IPS-18c (cell line): Measurements from ENCODE around the gene LRMDA.

Experiments
- H3K4me3 ChIP-seq: 2 replicates; pipeline ENCODE4 v1.7.0; 2013; ENCODE audit warnings: low read depth, mild to moderate bottlenecking, low read length, moderate library complexity; ENCODE audit not compliant: insufficient read depth
- H3K9me3 ChIP-seq: one replicate; pipeline ENCODE4 v1.6.1; 2013; ENCODE audit warnings: mild to moderate bottlenecking, low read length, moderate library complexity; ENCODE audit not compliant: control insufficient read depth, insufficient read depth

The LRMDA gene

DNA sequence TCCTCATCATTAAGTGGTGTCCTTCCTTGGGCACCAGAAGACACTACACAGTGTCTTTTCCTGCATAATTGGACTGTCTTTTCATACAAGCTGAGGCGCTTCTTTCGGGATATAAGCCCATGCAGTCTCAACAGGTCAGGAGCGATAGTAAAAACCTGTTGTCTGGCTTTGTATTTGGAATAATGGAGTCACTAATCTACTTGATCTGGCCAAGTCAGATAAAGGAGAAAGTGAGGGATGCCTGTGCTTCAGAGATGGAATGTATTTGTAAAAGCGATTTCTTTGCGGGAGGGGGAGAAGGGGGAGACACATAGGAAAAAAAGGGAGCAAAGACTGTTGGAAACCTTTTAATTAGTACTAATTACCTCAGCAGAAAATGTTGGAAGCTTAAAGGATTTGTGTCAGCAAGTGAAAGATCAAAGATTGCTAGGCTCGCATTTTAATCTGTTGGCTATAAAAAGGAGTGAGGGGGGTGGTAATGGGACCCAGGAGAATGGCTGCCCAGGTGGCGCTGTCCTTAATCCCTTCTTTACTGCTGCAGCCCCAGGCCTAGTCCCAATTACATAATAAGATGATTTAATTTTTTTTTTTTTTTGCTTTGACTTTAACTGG lies 581.4 kb downstream of the LRMDA start:
- H3K9me3 ChIP-seq: no peaks in the 10 kb centered on the region
- no peak overlapping the region for H3K4me3 ChIP-seq

DNA sequence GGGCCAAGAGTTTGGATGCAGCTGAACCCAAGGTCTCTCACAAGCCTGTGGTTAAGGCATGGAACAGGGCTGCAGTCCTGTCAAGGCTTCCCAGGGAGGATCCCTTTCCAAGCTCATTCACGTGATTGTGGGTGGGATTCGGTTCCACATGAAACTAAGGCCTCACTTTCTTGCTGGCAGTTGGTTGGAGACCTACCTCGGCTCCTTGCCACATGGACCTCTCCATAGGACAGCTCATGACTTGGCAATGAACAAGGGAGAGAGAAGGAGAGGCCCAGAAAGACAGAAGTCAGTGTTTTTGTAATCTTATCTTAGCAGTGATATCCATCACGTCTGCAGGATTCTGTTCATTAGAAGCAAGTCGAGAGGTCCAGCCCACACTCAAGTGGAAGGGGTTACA lies 583.8 kb downstream of the LRMDA start:
- Histone ChIP-seq H3K9me3 (no peaks in the 10 kb centered on the region), H3K4me3 (no peak overlapping the region)

DNA sequence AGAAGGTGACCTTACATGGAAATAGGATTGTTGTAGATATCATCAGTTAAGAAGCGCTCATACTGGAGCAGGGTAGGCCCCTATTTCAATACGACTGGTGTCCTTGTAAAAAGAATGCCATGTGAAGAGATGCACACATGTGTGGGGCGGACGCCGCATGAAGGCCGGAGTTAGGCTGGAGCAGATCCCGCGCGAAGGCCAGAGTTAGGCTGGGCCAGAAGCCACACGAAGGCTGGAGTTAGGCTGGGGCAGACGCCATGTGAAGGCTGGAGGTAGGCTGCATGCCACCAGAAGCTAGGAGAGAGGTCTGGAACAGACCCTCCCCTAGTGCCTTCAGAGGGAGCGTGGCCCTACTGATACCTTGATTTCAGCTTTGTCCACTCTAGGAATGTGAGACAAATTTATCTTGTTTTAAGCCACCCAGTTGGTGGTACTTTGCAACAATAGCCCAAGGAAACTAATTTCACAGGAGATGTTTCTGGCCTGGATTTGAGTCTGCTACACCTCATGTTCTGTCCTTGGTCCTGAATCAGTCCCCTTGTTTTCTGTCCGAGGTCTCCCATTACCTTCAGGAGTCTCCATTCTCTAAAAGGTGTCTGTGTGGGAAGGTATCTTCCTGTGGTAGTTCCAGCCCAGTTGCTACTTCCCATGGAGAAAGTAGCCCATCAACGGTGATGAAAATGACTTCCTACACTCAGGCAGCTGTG lies 585.8 kb downstream of the LRMDA start:
- H3K4me3 ChIP-seq: no peak overlapping the region

GRCh38 chr10:76017733-76018433 lies 586.5 kb downstream of the LRMDA start:
- H3K9me3 ChIP-seq: no peaks in the 10 kb centered on the region
- H3K4me3 ChIP-seq: no peak overlapping the region

More for the DNA sequence above, 585.8 kb downstream of the LRMDA start:
- no peaks in the 10 kb centered on the region for H3K9me3 ChIP-seq

DNA sequence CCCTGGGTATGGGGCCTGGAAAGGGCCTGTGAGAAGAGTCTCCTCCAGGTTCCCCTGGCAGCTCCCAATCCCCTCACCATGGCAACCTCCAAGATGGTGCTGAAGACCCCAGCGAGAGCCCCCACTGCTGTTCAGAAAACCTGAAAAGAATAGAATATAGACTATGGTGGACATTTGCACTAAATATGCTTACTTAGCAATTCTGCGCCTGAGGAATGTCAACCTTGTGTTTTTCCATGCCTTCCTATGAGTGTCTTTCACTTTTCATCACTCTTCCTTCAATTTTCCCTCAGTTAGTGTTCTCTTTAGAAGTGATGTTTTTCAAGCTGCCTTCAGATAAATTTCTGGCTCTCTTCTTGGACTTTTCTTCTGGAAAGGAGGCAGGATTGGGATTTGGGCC lies 589.2 kb downstream of the LRMDA start:
- Histone ChIP-seq H3K4me3 (no peak overlapping the region), H3K9me3 (no peaks in the 10 kb centered on the region)

DNA sequence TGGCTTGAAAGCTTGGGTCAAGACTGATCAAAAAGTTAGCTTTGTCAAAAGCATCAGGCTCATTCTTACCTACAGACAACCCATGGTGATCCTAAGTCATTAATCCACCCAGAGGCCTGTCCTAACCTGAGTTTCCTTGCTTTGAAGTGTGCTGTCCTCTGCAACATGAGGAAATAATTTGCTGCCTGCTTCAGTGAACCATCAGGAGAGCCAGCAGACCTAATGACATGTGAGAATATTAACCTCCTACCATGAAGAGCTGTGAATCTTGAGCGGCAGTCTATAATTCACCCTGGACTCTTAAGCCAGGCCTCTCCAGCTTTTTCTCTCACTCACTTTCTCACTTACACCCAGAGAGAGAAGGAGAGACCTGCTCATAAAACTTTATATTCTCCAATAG lies 590.0 kb downstream of the LRMDA start:
- H3K9me3 ChIP-seq: no peaks in the 10 kb centered on the region
- H3K4me3 ChIP-seq: no peak overlapping the region

DNA sequence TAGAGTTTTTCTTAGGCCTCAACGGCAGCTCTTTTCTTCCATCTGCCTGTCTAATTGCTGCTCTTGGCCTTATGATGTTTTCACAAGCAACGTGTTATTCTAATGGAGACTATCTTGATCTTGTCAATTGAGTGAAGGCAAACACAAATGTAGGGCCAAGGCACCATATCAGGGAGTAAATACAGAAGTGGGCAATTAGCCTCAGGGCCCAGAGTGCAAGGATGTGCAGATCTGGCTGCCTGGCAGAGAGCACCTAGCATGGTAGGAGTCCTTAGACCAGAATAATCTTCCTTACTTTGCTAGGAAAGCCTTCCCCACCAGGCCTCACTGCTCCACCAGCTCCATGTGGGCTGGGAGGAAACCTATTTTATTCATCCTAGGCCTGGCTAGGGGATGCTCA lies 590.9 kb downstream of the LRMDA start:
- H3K9me3 ChIP-seq: no peaks in the 10 kb centered on the region
- no peak overlapping the region for H3K4me3 ChIP-seq

DNA sequence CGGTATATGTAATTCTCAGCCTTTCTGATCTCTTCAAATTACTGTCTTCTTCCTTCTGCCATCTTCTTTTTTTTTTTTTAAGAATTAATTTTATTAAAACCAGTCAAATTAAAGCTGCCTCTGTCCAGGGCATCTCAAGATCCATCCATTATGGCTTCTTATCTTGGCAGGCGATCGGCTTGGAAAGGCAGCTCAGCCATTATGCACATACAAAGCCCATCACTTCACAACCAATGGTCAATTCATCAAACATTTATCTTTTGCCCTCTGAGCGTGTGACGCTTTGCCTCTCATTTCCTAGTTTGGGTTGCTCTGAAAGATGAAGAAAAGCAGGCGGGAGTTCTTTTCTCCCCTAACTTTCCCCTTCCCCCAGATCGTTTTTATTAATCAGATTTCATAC lies 591.6 kb downstream of the LRMDA start:
- H3K4me3 ChIP-seq: no peak overlapping the region
- no peaks in the 10 kb centered on the region for H3K9me3 ChIP-seq

DNA sequence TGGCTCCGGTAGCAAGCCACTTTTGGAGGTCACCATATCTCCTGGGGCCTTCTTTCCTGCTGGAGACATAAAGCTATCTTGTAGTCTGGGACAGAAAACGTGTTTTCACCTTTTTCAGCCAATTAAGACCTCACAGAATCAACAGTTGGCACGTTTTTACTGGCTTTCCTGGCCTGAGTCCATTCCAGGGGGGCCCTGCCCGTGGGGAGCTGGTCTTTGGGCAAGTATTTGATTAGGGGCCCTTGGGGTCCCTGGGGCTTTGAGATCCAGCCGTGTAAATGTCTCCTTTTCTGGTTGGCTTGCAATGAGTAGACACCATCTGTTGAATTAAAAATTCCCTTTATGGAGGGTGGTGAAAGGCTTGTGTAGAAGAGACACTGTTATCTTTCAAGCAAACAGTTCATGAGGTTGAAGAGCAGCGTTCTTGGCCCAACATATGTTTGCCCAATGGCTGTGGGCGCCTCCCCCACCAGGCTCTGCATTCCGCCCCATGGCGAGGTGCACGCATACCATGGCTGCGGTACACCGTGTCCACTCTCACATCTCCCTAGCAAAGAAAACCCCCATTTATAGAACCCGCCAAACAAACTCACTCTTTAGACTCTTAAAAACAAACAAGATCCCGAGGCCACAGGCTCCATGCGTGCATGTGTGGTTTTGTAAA lies 593.2 kb downstream of the LRMDA start:
- H3K9me3 ChIP-seq: no peaks in the 10 kb centered on the region
- H3K4me3 ChIP-seq: no peak overlapping the region

DNA sequence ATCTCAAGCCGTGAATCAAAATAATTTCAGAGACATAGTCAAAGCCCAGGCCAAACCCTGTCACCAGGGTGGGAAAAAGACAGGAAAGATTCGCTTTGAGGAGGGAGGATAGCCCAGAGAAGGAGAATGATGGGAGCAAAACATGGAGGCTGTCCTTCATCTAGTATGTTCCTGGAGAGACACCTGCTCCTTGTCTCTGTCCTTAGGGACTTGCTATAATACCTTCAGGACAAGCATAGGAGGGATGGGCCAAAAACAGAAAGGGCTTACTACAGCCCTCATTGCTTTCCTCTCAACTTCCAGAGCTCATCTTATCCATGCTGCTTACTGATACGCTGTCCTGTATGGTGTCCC lies 593.7 kb downstream of the LRMDA start:
- H3K4me3 ChIP-seq: no peak overlapping the region
- no peaks in the 10 kb centered on the region for H3K9me3 ChIP-seq

DNA sequence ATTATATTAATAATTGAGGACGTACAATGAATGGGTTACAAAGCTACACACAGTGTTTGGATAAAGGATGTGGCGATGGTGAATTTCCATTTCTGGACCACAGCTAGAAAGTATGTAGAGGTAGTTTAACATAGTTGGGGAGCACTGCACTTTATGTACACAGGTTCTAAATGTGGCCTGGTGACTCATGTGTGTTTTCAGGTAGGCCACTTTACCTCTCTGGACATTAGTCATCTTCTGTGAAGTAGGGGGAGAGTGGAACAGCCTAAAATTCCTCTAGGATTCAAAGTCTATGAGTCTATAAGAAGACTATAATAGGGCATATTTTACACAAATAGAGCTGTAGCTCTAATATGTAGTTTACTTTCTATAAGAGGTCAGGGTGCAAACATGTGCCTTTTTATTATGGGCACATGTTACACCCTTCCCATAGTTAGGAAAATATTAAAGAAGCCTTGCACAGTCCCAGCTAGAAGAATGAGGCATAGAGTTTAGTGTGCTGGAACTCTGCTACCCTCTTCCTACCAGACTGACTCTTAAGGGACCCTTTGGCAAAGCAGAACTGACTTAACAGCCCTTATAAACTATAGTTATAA lies 594.9 kb downstream of the LRMDA start:
- Histone ChIP-seq H3K4me3 (no peak overlapping the region), H3K9me3 (no peaks in the 10 kb centered on the region)

GRCh38 chr10:76026905-76027304 lies 595.5 kb downstream of the LRMDA start:
- Histone ChIP-seq H3K9me3 (no peaks in the 10 kb centered on the region), H3K4me3 (no peak overlapping the region)

- Histone ChIP-seq H3K4me3 (no peak overlapping the region), H3K9me3 (no peaks in the 10 kb centered on the region)
Observed at GRCh38 chr10:76029782-76030181, 598.4 kb downstream of the LRMDA start.

- no peak overlapping the region for H3K4me3 ChIP-seq
Observed at GRCh38 chr10:76031099-76031498, 599.7 kb downstream of the LRMDA start.

GRCh38 chr10:76031769-76032699 lies 600.6 kb downstream of the LRMDA start:
- H3K9me3 ChIP-seq: no peaks in the 10 kb centered on the region
- H3K4me3 ChIP-seq: no peak overlapping the region

More at GRCh38 chr10:76031099-76031498, 599.7 kb downstream of the LRMDA start:
- no peaks in the 10 kb centered on the region for H3K9me3 ChIP-seq

DNA sequence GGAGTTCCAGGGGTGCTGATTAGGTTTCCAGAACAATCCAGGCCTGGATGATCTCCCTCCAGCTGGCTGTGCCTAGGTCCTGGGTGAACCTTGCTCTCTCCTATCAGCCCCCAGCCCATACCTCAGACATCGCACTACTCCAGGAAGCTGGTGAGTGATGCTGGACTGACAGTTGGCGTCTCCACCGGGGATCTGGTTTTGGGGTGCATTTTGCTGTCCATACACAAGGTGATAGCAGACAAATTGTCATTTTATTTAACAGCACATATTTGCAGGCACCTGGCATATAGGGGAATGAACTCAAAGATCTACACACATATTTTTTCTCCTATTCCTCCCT lies 601.2 kb downstream of the LRMDA start:
- no peaks in the 10 kb centered on the region for H3K9me3 ChIP-seq
- H3K4me3 ChIP-seq: no peak overlapping the region
